ENCODE measurements around the gene PSORS1C2.

DNA sequence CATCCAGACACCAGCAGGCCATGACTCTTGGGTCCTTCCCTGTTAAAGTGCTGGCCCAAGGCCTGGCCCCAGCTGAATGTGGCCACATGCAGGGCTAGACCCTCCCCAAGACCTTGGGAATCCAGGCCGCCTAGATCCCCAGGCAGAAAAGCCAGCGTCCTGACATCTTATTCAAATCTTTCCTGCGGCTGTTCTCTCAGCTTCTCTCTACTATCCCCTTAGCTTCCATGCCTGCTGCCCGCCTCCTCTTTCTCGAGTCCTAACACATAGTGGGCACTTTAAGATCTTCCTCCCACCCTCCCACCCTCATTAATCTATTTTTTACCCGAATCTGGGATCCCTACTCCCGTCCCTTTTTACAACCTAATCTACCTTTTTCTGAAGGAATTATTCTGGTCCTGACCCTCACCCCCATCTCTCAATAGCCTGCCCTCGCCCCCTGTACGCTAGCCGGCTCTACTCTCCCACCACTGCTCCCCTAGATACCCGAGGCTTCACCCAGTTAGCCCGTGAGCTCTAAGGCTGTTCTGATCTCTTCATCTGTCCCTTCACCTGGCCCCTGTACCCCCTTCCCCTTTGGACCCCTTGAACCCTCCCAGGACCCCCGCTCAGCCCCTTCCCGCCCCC lies 18.8 kb upstream of the PSORS1C2 start, which contains the start of gene CCHCR1:
- TF ChIP-seq POLR2A (IDR thresholded peaks at IDR 0.05): no peak
- TF ChIP-seq, protein P1, sequence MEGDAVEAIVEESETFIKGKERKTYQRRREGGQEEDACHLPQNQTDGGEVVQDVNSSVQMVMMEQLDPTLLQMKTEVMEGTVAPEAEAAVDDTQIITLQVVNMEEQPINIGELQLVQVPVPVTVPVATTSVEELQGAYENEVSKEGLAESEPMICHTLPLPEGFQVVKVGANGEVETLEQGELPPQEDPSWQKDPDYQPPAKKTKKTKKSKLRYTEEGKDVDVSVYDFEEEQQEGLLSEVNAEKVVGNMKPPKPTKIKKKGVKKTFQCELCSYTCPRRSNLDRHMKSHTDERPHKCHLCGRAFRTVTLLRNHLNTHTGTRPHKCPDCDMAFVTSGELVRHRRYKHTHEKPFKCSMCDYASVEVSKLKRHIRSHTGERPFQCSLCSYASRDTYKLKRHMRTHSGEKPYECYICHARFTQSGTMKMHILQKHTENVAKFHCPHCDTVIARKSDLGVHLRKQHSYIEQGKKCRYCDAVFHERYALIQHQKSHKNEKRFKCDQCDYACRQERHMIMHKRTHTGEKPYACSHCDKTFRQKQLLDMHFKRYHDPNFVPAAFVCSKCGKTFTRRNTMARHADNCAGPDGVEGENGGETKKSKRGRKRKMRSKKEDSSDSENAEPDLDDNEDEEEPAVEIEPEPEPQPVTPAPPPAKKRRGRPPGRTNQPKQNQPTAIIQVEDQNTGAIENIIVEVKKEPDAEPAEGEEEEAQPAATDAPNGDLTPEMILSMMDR (IDR thresholded peaks at IDR 0.05): no peak

Measured in testis (tissue), 2 donors.